Transverse colon (tissue), 4 donors: ENCODE results near the gene STRA8. TPM values are rescaled to one million over a fixed set of nuclear protein-coding genes. Genes with fewer than 3 reads are reported as not detected.

ENCODE experiments used
- DNase-seq: peaks from one replicate; pipeline ENCODE4 v3.0.0-alpha.2; 2019
- H3K27ac ChIP-seq, 4 donors: fragments of 200-600 bp; sonication (generic); 2 replicates each; pipeline ENCODE4 v1.5.1; 2016 to 2018; ENCODE audit warnings: inconsistent platforms in 4 of 4
- H3K27me3 ChIP-seq: fragments of 200-600 bp; sonication (generic); 2 replicates; pipeline ENCODE4 v1.5.1; 2017; ENCODE audit warnings: inconsistent platforms
- H3K36me3 ChIP-seq, 4 donors: fragments of 200-600 bp; sonication (generic); 2 replicates each; pipeline ENCODE4 v1.5.1; 2017 to 2019; ENCODE audit warnings: inconsistent platforms in 4 of 4
- H3K4me1 ChIP-seq, 4 donors: fragments of 200-600 bp; sonication (generic); 2 replicates each; pipeline ENCODE4 v1.5.1; 2017 to 2020; ENCODE audit warnings: inconsistent platforms in 4 of 4
- H3K4me3 ChIP-seq, 4 donors: fragments of 200-600 bp; sonication (generic); 1 replicate in 1 of 4; 2 replicates in 3 of 4; pipeline versions ENCODE4 v1.5.1 to v1.6.1; 2017 to 2019; ENCODE audit warnings: inconsistent platforms in 4 of 4
- H3K9me3 ChIP-seq, 2 donors: fragments of 200-600 bp; sonication (generic); 2 replicates each; pipeline ENCODE4 v1.5.1; 2017 to 2019; ENCODE audit warnings: inconsistent platforms in 2 of 2
- EP300 ChIP-seq: sonication (generic); formaldehyde crosslinking; IDR thresholded peaks from one replicate; pipeline ENCODE4 v1.6.1; 2017; ENCODE audit warnings: antibody characterized with exemption, low read depth
- POLR2A ChIP-seq: fragments of 450-650 bp; IDR thresholded peaks from one replicate; pipeline ENCODE4 v1.6.1; 2016; ENCODE audit warnings: antibody characterized with exemption, mild to moderate bottlenecking, moderate library complexity
- POLR2AphosphoS5 ChIP-seq, 3 donors: sonication (generic); formaldehyde crosslinking; IDR thresholded peaks; one replicate each; pipeline ENCODE4 v1.6.1; 2016; ENCODE audit warnings: antibody characterized with exemption in 3 of 3
- WGBS, 2 donors: methylation state at CpG; one replicate each; pipeline ENCODE4 v1.1.5; 2018; ENCODE audit warnings: low coverage in 1 of 2; 5-methylcytosine and 5-hydroxymethylcytosine counted together
- in situ Hi-C, 4 donors: fragments of 200-750 bp; cut with MboI; loops; one replicate each; pipeline versions ENCODE4 v1.15.0 to v1.15.1; 2017; ENCODE audit warnings: low sequenced_read_pairs in 3 of 4, low pct_ligation_motif_present in 1 of 4, low pct_unique_long_range_greater_than_20kb in 1 of 4
- intact Hi-C: fragments of 100-400 bp; cut with DNase I; formaldehyde crosslinking; loops from one replicate; pipeline ENCODE4 v1.15.1; 2023; ENCODE audit warnings: low total_unique reads
- total RNA-seq, 4 donors: library from RNA; depleted of rRNA; stranded (reverse); fragments of >200 nt; gene quantifications; one replicate each; pipeline ENCODE4 v1.1.0, GENCODE V29; 2016
- TF ChIP-seq, protein P1 (sequence below), 5 experiments: fragments of 200-600 bp in 3 of 5; fragments of 450-650 bp in 2 of 5; sonication (generic) in 3 of 5; IDR thresholded peaks; 1 replicate in 2 of 5; 2 replicates in 3 of 5; pipeline ENCODE4 v1.5.1; 2016 to 2017; ENCODE audit warnings: antibody characterized with exemption in 5 of 5, inconsistent platforms in 3 of 5, mild to moderate bottlenecking in 2 of 5, moderate library complexity in 1 of 5

The STRA8 gene
- total RNA-seq, 4 donors from 2014 or later: not detected

DNA sequence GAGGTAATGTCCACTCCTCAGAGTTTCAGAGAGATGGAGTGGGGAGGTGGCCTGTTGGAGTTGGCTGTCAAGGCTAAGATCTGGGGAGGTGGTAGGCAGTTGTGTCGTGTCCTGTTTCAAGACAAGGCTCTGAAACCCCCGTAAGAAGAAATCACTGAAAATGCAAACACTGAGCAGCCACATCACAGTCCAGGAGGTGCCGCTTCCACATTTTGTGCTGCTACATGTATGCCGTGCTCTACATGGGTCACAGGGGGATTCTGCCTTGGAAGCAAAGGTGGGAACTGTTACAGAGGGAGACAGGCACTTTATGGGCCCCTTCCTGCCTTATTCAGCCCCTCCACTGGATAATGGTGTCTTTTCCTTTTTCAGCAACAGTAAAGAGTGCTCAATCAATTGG is 34.2 kb upstream of the STRA8 start:
- DNase-seq: no peak
- Histone ChIP-seq H3K36me3 (peaks cover 0 to 5% (median 1%) of the 10 kb centered on the region in 4 donors), H3K27ac (no peak overlapping the region), H3K27me3 (no peaks in the 10 kb centered on the region), H3K4me1 (no peaks in the 10 kb centered on the region), H3K4me3 (no peak overlapping the region), H3K9me3 (no peaks in the 10 kb centered on the region)
- in situ Hi-C loops (loop anchor here in 1 of 4 donors (25.0 kb wide), 1 partner anchor 537 kb away; no protein-coding TSS in a partner anchor), intact Hi-C loops (loop anchor here (10.0 kb wide), 1 partner anchor 1065 kb away; no protein-coding TSS in a partner anchor)
- TF ChIP-seq POLR2A (no peak), POLR2AphosphoS5 (IDR thresholded peaks at IDR 0.05) (no peak), EP300 (no peak)
- TF ChIP-seq, protein P1, sequence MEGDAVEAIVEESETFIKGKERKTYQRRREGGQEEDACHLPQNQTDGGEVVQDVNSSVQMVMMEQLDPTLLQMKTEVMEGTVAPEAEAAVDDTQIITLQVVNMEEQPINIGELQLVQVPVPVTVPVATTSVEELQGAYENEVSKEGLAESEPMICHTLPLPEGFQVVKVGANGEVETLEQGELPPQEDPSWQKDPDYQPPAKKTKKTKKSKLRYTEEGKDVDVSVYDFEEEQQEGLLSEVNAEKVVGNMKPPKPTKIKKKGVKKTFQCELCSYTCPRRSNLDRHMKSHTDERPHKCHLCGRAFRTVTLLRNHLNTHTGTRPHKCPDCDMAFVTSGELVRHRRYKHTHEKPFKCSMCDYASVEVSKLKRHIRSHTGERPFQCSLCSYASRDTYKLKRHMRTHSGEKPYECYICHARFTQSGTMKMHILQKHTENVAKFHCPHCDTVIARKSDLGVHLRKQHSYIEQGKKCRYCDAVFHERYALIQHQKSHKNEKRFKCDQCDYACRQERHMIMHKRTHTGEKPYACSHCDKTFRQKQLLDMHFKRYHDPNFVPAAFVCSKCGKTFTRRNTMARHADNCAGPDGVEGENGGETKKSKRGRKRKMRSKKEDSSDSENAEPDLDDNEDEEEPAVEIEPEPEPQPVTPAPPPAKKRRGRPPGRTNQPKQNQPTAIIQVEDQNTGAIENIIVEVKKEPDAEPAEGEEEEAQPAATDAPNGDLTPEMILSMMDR (IDR thresholded peaks at IDR 0.05): no peak
- 91% methylated on average over 4 of the region's 4 CpGs; no CpG with 5 or more reads in 1 of the 2 donors for WGBS, 2 donors

DNA sequence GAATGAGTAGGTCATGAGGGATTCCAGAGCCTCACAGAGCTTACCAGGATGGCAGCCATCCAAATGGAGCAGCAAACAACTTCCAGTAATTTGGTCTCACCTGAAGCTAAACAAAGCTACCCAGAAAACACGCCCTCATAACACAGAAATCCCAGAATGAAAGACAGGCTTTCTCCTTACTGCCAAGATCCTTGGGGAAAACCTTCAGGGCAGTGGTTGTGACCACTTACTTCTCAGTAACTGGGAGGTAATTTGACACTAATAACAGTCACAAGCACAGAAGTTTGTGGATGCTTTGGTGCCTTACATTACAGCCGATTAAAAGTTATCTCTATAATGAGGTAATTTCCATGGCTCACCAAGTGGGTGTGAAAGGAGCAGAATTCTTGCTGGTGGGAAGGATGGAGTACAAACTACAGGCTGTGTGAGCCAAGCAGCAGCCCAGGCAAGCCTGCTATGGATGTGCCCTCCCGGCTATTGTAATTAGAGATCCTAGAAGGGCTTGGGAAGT is 32.8 kb upstream of the STRA8 start:
- H3K27ac ChIP-seq: no peak overlapping the region
- in situ Hi-C loops: no loop called here
- no peaks in the 10 kb centered on the region for H3K4me1 ChIP-seq
- H3K36me3 ChIP-seq: peaks cover 0 to 9% (median 1%) of the 10 kb centered on the region in 4 donors
- no peaks in the 10 kb centered on the region for H3K9me3 ChIP-seq
- H3K4me3 ChIP-seq: no peak overlapping the region
- TF ChIP-seq EP300: no peak
- 56 to 73% methylated on average over 2 to 3 of the region's 3 CpGs for WGBS, 2 donors
- intact Hi-C loops: no loop called here
- no peaks in the 10 kb centered on the region for H3K27me3 ChIP-seq
- no peak for DNase-seq

DNA sequence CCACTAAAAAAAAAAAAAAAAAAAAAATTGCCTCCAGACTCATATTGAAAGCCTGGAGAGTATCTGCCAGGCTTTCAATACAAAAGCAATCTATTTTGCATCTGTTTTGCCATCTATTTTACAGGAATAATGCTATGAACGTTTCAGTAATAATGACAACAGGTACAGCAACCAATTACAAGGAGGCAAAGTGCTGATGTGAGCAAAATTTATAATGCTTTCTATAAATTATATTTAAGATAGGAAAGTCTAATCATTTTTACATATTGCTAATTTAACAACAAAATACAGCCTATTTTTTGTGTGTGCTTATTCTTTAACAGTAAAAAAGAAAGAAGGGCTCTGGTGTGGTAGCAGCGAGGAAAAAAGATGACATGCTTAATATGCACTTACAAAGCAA is 32.3 kb upstream of the STRA8 start:
- Histone ChIP-seq H3K27me3 (no peaks in the 10 kb centered on the region), H3K27ac (no peak overlapping the region), H3K9me3 (no peaks in the 10 kb centered on the region), H3K4me3 (no peak overlapping the region), H3K36me3 (peaks cover 0 to 9% (median 1%) of the 10 kb centered on the region in 4 donors), H3K4me1 (no peaks in the 10 kb centered on the region)
- intact Hi-C loops: no loop called here
- in situ Hi-C loops: no loop called here
- no peak for DNase-seq
- TF ChIP-seq POLR2A: no peak
- WGBS, 2 donors: 75 to 91% methylated on average over 2 of the region's 2 CpGs

DNA sequence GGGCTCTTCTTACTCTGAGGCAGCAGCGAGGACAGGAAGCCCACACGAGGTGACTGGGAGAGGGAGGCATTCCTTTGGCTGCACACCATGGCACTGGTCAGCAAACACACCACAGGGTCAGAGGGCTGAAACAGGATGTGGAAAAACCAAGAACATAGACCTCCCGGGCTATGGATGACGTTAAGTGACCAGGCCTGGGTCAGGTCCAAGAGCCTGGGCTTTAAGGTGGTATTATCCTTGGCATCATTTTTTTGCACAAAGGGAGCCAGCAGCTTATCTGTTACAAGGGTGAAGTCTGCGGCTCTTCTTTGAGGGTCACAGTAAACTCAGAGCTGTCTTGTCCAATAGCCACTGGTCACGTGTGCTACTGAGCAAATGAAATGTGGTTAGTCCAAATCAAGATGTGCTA is 29.3 kb upstream of the STRA8 start:
- Histone ChIP-seq H3K9me3 (no peaks in the 10 kb centered on the region), H3K4me1 (peaks cover 0 to 5% (median 0%) of the 10 kb centered on the region in 4 donors), H3K36me3 (peaks cover 0 to 9% (median 1%) of the 10 kb centered on the region in 4 donors), H3K27me3 (no peaks in the 10 kb centered on the region), H3K4me3 (no peak overlapping the region), H3K27ac (no peak overlapping the region)
- intact Hi-C loops (no loop called here), in situ Hi-C loops (no loop called here)
- 90 to 100% methylated on average over 2 to 6 of the region's 6 CpGs for WGBS, 2 donors
- no peak for DNase-seq
- no peak for TF ChIP-seq EP300
- TF ChIP-seq POLR2A: no peak
- TF ChIP-seq, protein P1 (IDR thresholded peaks at IDR 0.05): no peak
- TF ChIP-seq POLR2AphosphoS5 (IDR thresholded peaks at IDR 0.05): no peak

DNA sequence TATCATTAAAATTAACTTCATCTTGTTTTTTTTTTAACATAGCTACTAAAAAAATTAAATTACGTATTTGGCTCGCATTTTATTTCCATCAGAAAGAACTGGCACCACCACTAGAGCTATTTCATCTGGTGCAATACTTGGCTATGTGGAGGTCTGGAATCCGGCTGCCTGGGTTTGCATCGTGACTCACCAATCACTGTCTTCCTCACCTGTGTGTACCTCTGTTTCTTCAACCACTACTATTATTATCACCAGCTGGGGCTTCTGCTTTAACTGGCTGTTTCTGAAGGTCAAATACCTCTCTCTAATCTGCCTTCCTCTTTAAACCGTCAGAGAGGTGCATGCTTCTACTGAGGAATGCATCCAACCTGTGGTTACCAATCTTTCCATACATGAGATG is 28.8 kb upstream of the STRA8 start:
- H3K27me3 ChIP-seq: no peaks in the 10 kb centered on the region
- H3K27ac ChIP-seq: no peak overlapping the region
- WGBS, 2 donors: 93 to 95% methylated on average over 5 of the region's 5 CpGs
- no peak overlapping the region for H3K4me3 ChIP-seq
- H3K4me1 ChIP-seq: peaks cover 0 to 5% (median 0%) of the 10 kb centered on the region in 4 donors
- no peak for DNase-seq
- no peaks in the 10 kb centered on the region for H3K9me3 ChIP-seq
- TF ChIP-seq, protein P1 (IDR thresholded peaks at IDR 0.05): no peak
- TF ChIP-seq EP300 (no peak), POLR2AphosphoS5 (IDR thresholded peaks at IDR 0.05) (no peak), POLR2A (no peak)
- intact Hi-C loops: no loop called here
- in situ Hi-C loops: no loop called here
- peaks cover 0 to 9% (median 1%) of the 10 kb centered on the region in 4 donors for H3K36me3 ChIP-seq
